Hepatocyte (in vitro differentiated cells): ENCODE measurements around the gene RTN4IP1. TPM values are rescaled to one million over a fixed set of nuclear protein-coding genes. Genes with fewer than 3 reads are reported as not detected.

ENCODE experiments used
- DNase-seq: peaks from one replicate; pipeline ENCODE4 v3.0.0-alpha.2; 2016; ENCODE audit warnings: low spot score
- H2AFZ ChIP-seq: fragments of 200-600 bp; sonication (generic); 2 replicates; pipeline ENCODE4 v1.6.0; 2016; ENCODE audit warnings: antibody characterized with exemption, mild to moderate bottlenecking
- H3K27ac ChIP-seq: fragments of 200-600 bp; sonication (generic); 2 replicates; pipeline ENCODE4 v1.5.1; 2016; ENCODE audit warnings: mild to moderate bottlenecking
- H3K27me3 ChIP-seq: fragments of 200-600 bp; sonication (generic); 2 replicates; pipeline ENCODE4 v1.6.1; 2016
- H3K36me3 ChIP-seq: fragments of 200-600 bp; sonication (generic); replicated peaks from 2 replicates; pipeline ENCODE4 v1.5.1; 2016; ENCODE audit warnings: low read depth; ENCODE audit not compliant: insufficient read depth
- H3K4me1 ChIP-seq: fragments of 200-600 bp; sonication (generic); 2 replicates; pipeline ENCODE4 v1.5.1; 2016; ENCODE audit warnings: mild to moderate bottlenecking, moderate library complexity; ENCODE audit not compliant: insufficient read depth
- H3K4me2 ChIP-seq: fragments of 200-600 bp; sonication (generic); 2 replicates; pipeline ENCODE4 v1.6.0; 2016
- H3K4me3 ChIP-seq: fragments of 200-600 bp; sonication (generic); 2 replicates; pipeline ENCODE4 v1.5.1; 2016; ENCODE audit warnings: mild to moderate bottlenecking
- H3K79me2 ChIP-seq: fragments of 200-600 bp; sonication (generic); 2 replicates; pipeline ENCODE4 v1.6.0; 2017; ENCODE audit warnings: mild to moderate bottlenecking
- H3K9me2 ChIP-seq: fragments of 200-600 bp; sonication (generic); replicated peaks from 2 replicates; pipeline ENCODE4 v1.6.0; 2017; ENCODE audit warnings: mild to moderate bottlenecking; ENCODE audit not compliant: insufficient read depth
- H3K9me3 ChIP-seq: fragments of 200-600 bp; sonication (generic); 2 replicates; pipeline ENCODE4 v1.5.1; 2016; ENCODE audit warnings: low read depth, mild to moderate bottlenecking
- H4K20me1 ChIP-seq: fragments of 200-600 bp; sonication (generic); 2 replicates; pipeline ENCODE4 v1.6.0; 2016; ENCODE audit warnings: mild to moderate bottlenecking; ENCODE audit not compliant: insufficient read depth, poor library complexity, severe bottlenecking
- CTCF ChIP-seq: fragments of 200-600 bp; sonication (generic); IDR thresholded peaks from 2 replicates; pipeline ENCODE4 v1.5.1; 2016; ENCODE audit warnings: antibody characterized with exemption, mild to moderate bottlenecking; ENCODE audit not compliant: poor library complexity
- EZH2 ChIP-seq: fragments of 200-600 bp; sonication (generic); IDR thresholded peaks from 2 replicates; pipeline ENCODE4 v1.6.1; 2016; ENCODE audit warnings: antibody characterized with exemption, mild to moderate bottlenecking, borderline replicate concordance
- EZH2phosphoT487 ChIP-seq: fragments of 200-600 bp; sonication (generic); IDR thresholded peaks from one replicate; pipeline ENCODE4 v1.6.1; 2018; ENCODE audit warnings: antibody characterized with exemption, mild to moderate bottlenecking, low read depth, moderate library complexity; ENCODE audit not compliant: unreplicated experiment, severe bottlenecking
- WGBS: methylation state at CpG from one replicate; pipeline ENCODE4 v1.1.6; 2016; ENCODE audit warnings: low lambda C conversion rate; ENCODE audit errors: missing lambda C conversion rate; 5-methylcytosine and 5-hydroxymethylcytosine counted together
- polyA plus RNA-seq: library from polyadenylated mRNA; unstranded; fragments of >200 nt; fragmentation: Nextera tagmentation; extraction: Ambion mirVana; gene quantifications from 2 replicates; pipeline ENCODE4 v1.2.1, GENCODE V29; 2016
- total RNA-seq: library from RNA; depleted of rRNA; stranded (reverse); fragments of >200 nt; gene quantifications from 2 replicates; pipeline ENCODE4 v1.2.3, GENCODE V29; 2014

The RTN4IP1 gene
- total and polyA plus RNA-seq, 2 experiments from 2014 or later = 4.9 to 6.2 TPM

- Histone ChIP-seq H4K20me1 (no peaks in the 10 kb centered on the region), H3K27me3 (no peaks in the 10 kb centered on the region), H3K4me2 (no peak overlapping the region), H3K9me3 (peaks cover 8% of the 10 kb centered on the region), H3K36me3 (no peaks in the 10 kb centered on the region), H3K9me2 (no peaks in the 10 kb centered on the region), H3K79me2 (no peaks in the 10 kb centered on the region), H3K4me1 (no peaks in the 10 kb centered on the region), H3K4me3 (no peak overlapping the region), H3K27ac (no peak overlapping the region), H2AFZ (no peak overlapping the region)
- DNase-seq = no peak
- TF ChIP-seq EZH2 = no peak
- TF ChIP-seq CTCF = no peak
- no peak for TF ChIP-seq EZH2phosphoT487
- 100% methylated on average over 4 of the region's 4 CpGs for WGBS
Observed at GRCh38 chr6:106658469-106658868, 29.2 kb upstream of the RTN4IP1 start.

GRCh38 chr6:106648651-106649308, 19.5 kb upstream of the RTN4IP1 start:
- no peak for DNase-seq
- no peaks in the 10 kb centered on the region for H3K9me3 ChIP-seq
- H3K9me2 ChIP-seq = no peaks in the 10 kb centered on the region
- H3K4me1 ChIP-seq = no peaks in the 10 kb centered on the region
- no peak overlapping the region for H3K4me3 ChIP-seq
- TF ChIP-seq EZH2 (no peak), CTCF (no peak), EZH2phosphoT487 (no peak)
- WGBS = 97% methylated on average over 7 of the region's 7 CpGs
- H2AFZ ChIP-seq = no peak overlapping the region
- H3K79me2 ChIP-seq = no peaks in the 10 kb centered on the region
- H3K36me3 ChIP-seq = no peaks in the 10 kb centered on the region
- H3K4me2 ChIP-seq = no peak overlapping the region
- H3K27ac ChIP-seq = no peak overlapping the region
- no peaks in the 10 kb centered on the region for H4K20me1 ChIP-seq
- H3K27me3 ChIP-seq = no peaks in the 10 kb centered on the region

GRCh38 chr6:106643061-106643460, 13.8 kb upstream of the RTN4IP1 start:
- Histone ChIP-seq H3K9me3 (no peaks in the 10 kb centered on the region), H4K20me1 (no peaks in the 10 kb centered on the region), H3K79me2 (peaks cover 12% of the 10 kb centered on the region), H3K36me3 (no peaks in the 10 kb centered on the region), H2AFZ (no peak overlapping the region), H3K4me3 (no peak overlapping the region), H3K27me3 (no peaks in the 10 kb centered on the region), H3K9me2 (no peaks in the 10 kb centered on the region), H3K4me1 (no peaks in the 10 kb centered on the region), H3K27ac (no peak overlapping the region), H3K4me2 (no peak overlapping the region)
- no peak for DNase-seq
- WGBS = 98% methylated on average over 2 of the region's 2 CpGs
- TF ChIP-seq CTCF (no peak), EZH2 (no peak), EZH2phosphoT487 (no peak)
